ENCODE measurements around the gene HSP90AA1.

- no peak for TF ChIP-seq CTCF (IDR thresholded peaks at IDR 0.05 in 8 of 11, conservative IDR thresholded peaks at IDR 0.05 in 3 of 11)
- no peak for TF ChIP-seq POLR2AphosphoS5 (IDR thresholded peaks at IDR 0.05)
- no peak for TF ChIP-seq POLR2A (IDR thresholded peaks at IDR 0.05)
These were observed 6.4 kb downstream of the HSP90AA1 start for GRCh38 chr14:102080183-102081080.

All from spleen (tissue), 7 donors.